ENCODE data around the gene CLDN1. TPM values are rescaled to one million over a fixed set of nuclear protein-coding genes. Genes with fewer than 3 reads are reported as not detected.

Gene CLDN1
- 0.23 TPM for polyA plus RNA-seq (2012; ENCODE audit: insufficient read length, low read depth)

GRCh38 chr3:190321789-190322603, at the start of gene CLDN1:
Gene CLDN1 (minus strand): TSS chr3:190322446. CDS start chr3:190322206, 240 bp downstream.
- TF ChIP-seq SIN3A (IDR thresholded peaks at IDR 0.05; ENCODE audit: borderline replicate concordance, insufficient read depth, low read length) = no peak

- no peak for TF ChIP-seq TAF1 (IDR thresholded peaks at IDR 0.05; ENCODE audit: borderline replicate concordance, insufficient read depth, low read length)
- no peak for TF ChIP-seq REST (IDR thresholded peaks at IDR 0.05; ENCODE audit: insufficient read depth in 1 of 2, low read depth in 2 of 2, low read length in 2 of 2)
- no peak for TF ChIP-seq FOXP2 (optimal IDR thresholded peaks at IDR 0.05; ENCODE audit: borderline replicate concordance, extremely low read depth, extremely low read length, insufficient read depth)
- TF ChIP-seq SIN3A (IDR thresholded peaks at IDR 0.05; ENCODE audit: borderline replicate concordance, insufficient read depth, low read length) = no peak
- TF ChIP-seq POLR2AphosphoS5 (IDR thresholded peaks at IDR 0.05; ENCODE audit: low read depth, low read length) = no peak
Measured at GRCh38 chr3:190371152-190371551, 48.9 kb upstream of the CLDN1 start.

GRCh38 chr3:190370369-190370768, 48.1 kb upstream of the CLDN1 start:
- no peak for TF ChIP-seq POLR2AphosphoS5 (IDR thresholded peaks at IDR 0.05; ENCODE audit: low read depth, low read length)
- TF ChIP-seq FOXP2 (optimal IDR thresholded peaks at IDR 0.05; ENCODE audit: borderline replicate concordance, extremely low read depth, extremely low read length, insufficient read depth) = no peak
- no peak for TF ChIP-seq SIN3A (IDR thresholded peaks at IDR 0.05; ENCODE audit: borderline replicate concordance, insufficient read depth, low read length)
- TF ChIP-seq TAF1 (IDR thresholded peaks at IDR 0.05; ENCODE audit: borderline replicate concordance, insufficient read depth, low read length) = no peak
- TF ChIP-seq REST (IDR thresholded peaks at IDR 0.05; ENCODE audit: insufficient read depth in 1 of 2, low read depth in 2 of 2, low read length in 2 of 2) = no peak

- no peak for TF ChIP-seq REST (IDR thresholded peaks at IDR 0.05; ENCODE audit: insufficient read depth in 1 of 2, low read depth in 2 of 2, low read length in 2 of 2)
- no peak for TF ChIP-seq POLR2AphosphoS5 (IDR thresholded peaks at IDR 0.05; ENCODE audit: low read depth, low read length)
- no peak for TF ChIP-seq SIN3A (IDR thresholded peaks at IDR 0.05; ENCODE audit: borderline replicate concordance, insufficient read depth, low read length)
- TF ChIP-seq FOXP2 (optimal IDR thresholded peaks at IDR 0.05; ENCODE audit: borderline replicate concordance, extremely low read depth, extremely low read length, insufficient read depth) = no peak
- no peak for TF ChIP-seq TAF1 (IDR thresholded peaks at IDR 0.05; ENCODE audit: borderline replicate concordance, insufficient read depth, low read length)
Measured at GRCh38 chr3:190369668-190370295, 47.5 kb upstream of the CLDN1 start.

- TF ChIP-seq FOXP2 (optimal IDR thresholded peaks at IDR 0.05; ENCODE audit: borderline replicate concordance, extremely low read depth, extremely low read length, insufficient read depth) (no peak), REST (IDR thresholded peaks at IDR 0.05; ENCODE audit: insufficient read depth in 1 of 2, low read depth in 2 of 2, low read length in 2 of 2) (no peak), SIN3A (IDR thresholded peaks at IDR 0.05; ENCODE audit: borderline replicate concordance, insufficient read depth, low read length) (no peak), POLR2AphosphoS5 (IDR thresholded peaks at IDR 0.05; ENCODE audit: low read depth, low read length) (no peak), TAF1 (IDR thresholded peaks at IDR 0.05; ENCODE audit: borderline replicate concordance, insufficient read depth, low read length) (no peak)
Measured at GRCh38 chr3:190368881-190369280, 46.6 kb upstream of the CLDN1 start.

Data from PFSK-1 (cell line).